ENCODE results near the gene SLC30A7. TPM values are rescaled to one million over a fixed set of nuclear protein-coding genes. Genes with fewer than 3 reads are reported as not detected.

The SLC30A7 gene
- total RNA-seq, 1 experiment from 2014 or later, result 55.0 TPM

DNA sequence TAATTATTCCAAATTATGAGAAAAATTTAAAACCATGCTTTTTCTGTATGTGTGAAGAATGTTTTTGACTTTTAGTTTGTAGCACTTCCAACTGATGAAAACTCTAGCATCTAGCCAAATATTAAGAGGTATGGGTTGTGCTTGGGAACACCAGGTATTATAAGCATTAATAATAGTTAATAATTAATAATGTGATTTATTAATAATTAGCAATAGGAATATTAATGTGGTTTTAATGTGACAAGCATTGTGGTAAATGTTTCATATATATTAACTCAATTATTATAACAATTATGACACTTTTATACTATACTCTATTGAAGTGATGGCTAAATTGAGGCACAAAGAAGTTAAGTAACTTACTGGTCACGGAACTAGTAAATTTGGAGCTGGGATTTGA is 7.9 kb downstream of the SLC30A7 start:
- TF ChIP-seq, protein P1, sequence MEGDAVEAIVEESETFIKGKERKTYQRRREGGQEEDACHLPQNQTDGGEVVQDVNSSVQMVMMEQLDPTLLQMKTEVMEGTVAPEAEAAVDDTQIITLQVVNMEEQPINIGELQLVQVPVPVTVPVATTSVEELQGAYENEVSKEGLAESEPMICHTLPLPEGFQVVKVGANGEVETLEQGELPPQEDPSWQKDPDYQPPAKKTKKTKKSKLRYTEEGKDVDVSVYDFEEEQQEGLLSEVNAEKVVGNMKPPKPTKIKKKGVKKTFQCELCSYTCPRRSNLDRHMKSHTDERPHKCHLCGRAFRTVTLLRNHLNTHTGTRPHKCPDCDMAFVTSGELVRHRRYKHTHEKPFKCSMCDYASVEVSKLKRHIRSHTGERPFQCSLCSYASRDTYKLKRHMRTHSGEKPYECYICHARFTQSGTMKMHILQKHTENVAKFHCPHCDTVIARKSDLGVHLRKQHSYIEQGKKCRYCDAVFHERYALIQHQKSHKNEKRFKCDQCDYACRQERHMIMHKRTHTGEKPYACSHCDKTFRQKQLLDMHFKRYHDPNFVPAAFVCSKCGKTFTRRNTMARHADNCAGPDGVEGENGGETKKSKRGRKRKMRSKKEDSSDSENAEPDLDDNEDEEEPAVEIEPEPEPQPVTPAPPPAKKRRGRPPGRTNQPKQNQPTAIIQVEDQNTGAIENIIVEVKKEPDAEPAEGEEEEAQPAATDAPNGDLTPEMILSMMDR (IDR thresholded peaks at IDR 0.05; ENCODE audit: unreplicated experiment), result no peak
- peaks cover 7% of the 10 kb centered on the region for H3K9me3 Mint-ChIP-seq (ENCODE audit: unreplicated experiment)
- H3K4me1 Mint-ChIP-seq (ENCODE audit: insufficient read depth, unreplicated experiment), result peaks cover 8% of the 10 kb centered on the region
- no peaks in the 10 kb centered on the region for H3K27me3 Mint-ChIP-seq (ENCODE audit: insufficient read depth, unreplicated experiment)
- H3K36me3 Mint-ChIP-seq (ENCODE audit: insufficient read depth, unreplicated experiment), result peaks cover 71% of the 10 kb centered on the region
- no TSS peak for BruUV-seq (replicated peaks)
- H3K4me3 Mint-ChIP-seq (ENCODE audit: unreplicated experiment), result no peak overlapping the region
- CTCF ChIA-PET, result interaction anchor here (0.6 to 0.7 kb wide), 3 partner anchors 344 to 616 kb away, joined by 3 to 4 read pairs (median 3); no protein-coding TSS in a partner anchor
- intact Hi-C loops (cut with micrococcal nuclease), result no loop called here
- POLR2A ChIA-PET, result interaction anchor here (0.8 kb wide), 1 partner anchor 9 kb away, joined by 3 read pairs; the partner anchor contains the start of gene SLC30A7
- H3K27ac Mint-ChIP-seq (ENCODE audit: low read depth, unreplicated experiment), result no peak overlapping the region
- no peak for DNase-seq (ENCODE audit: unreplicated experiment)

DNA sequence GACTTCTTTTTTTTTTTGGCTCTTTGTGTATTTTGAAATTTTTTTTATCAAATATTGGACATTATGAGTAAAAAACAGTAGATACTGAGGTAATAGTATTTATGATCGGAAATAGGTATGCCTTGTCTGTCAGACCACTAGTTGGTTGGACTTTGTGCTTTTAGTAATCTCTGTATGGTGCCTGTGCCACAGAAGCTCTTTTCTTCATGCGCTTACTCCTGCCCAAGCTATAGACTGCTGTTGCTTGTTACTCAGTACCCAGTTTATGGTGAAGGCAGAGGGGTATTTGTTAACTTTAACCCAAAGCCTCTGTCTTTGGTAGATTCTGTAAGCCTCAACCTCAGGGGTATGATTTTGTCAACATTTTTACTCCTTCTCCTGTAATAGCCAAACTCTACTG is 8.6 kb downstream of the SLC30A7 start:
- no peak for DNase-seq (ENCODE audit: unreplicated experiment)
- ChIA-PET POLR2A (no interaction called here), CTCF (interaction anchor here (0.5 to 0.7 kb wide), 4 partner anchors 44 to 616 kb away, joined by 3 to 4 read pairs (median 3); no protein-coding TSS in a partner anchor)
- no peak overlapping the region for H3K4me3 Mint-ChIP-seq (ENCODE audit: unreplicated experiment)
- peaks cover 7% of the 10 kb centered on the region for H3K9me3 Mint-ChIP-seq (ENCODE audit: unreplicated experiment)
- no TSS peak for BruUV-seq (replicated peaks)
- TF ChIP-seq, protein P1 (IDR thresholded peaks at IDR 0.05; ENCODE audit: unreplicated experiment), result no peak
- peaks cover 8% of the 10 kb centered on the region for H3K4me1 Mint-ChIP-seq (ENCODE audit: insufficient read depth, unreplicated experiment)
- no peaks in the 10 kb centered on the region for H3K27me3 Mint-ChIP-seq (ENCODE audit: insufficient read depth, unreplicated experiment)
- peaks cover 65% of the 10 kb centered on the region for H3K36me3 Mint-ChIP-seq (ENCODE audit: insufficient read depth, unreplicated experiment)
- no peak overlapping the region for H3K27ac Mint-ChIP-seq (ENCODE audit: low read depth, unreplicated experiment)
- intact Hi-C loops (cut with micrococcal nuclease), result no loop called here

DNA sequence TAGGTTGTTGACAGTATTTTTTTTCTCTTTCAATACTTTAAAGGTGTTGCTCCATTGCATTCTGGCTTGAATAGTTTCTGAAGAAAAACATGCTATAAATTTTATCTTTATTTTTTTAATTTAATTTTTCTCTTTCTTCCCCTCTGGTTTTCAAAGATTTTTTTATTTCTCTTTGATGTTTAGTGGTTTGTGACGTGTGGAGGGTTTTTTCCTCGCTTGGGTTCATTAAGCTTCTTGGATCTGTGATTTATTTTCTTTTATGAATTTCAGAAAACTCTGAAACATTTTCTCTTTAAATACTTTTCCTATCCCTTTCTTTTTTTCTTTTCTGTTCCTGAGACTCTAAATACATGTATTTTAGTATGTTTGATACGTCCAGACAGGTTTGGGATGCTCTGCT is 9.3 kb downstream of the SLC30A7 start:
- intact Hi-C loops (cut with micrococcal nuclease), result no loop called here
- H3K36me3 Mint-ChIP-seq (ENCODE audit: insufficient read depth, unreplicated experiment), result peaks cover 66% of the 10 kb centered on the region
- peaks cover 8% of the 10 kb centered on the region for H3K4me1 Mint-ChIP-seq (ENCODE audit: insufficient read depth, unreplicated experiment)
- CTCF ChIA-PET, result interaction anchor here (0.6 kb wide), 1 partner anchor 580 kb away, joined by 3 read pairs; no protein-coding TSS in a partner anchor
- no peaks in the 10 kb centered on the region for H3K27me3 Mint-ChIP-seq (ENCODE audit: insufficient read depth, unreplicated experiment)
- peaks cover 7% of the 10 kb centered on the region for H3K9me3 Mint-ChIP-seq (ENCODE audit: unreplicated experiment)
- no peak for DNase-seq (ENCODE audit: unreplicated experiment)
- TF ChIP-seq, protein P1 (IDR thresholded peaks at IDR 0.05; ENCODE audit: unreplicated experiment), result no peak
- no TSS peak for BruUV-seq (replicated peaks)
- no peak overlapping the region for H3K27ac Mint-ChIP-seq (ENCODE audit: low read depth, unreplicated experiment)
- POLR2A ChIA-PET, result interaction anchor here (7.9 kb wide), 1 partner anchor 9 kb away, joined by 58 read pairs; the partner anchor contains the start of genes EXTL2 and SLC30A7
- H3K4me3 Mint-ChIP-seq (ENCODE audit: unreplicated experiment), result no peak overlapping the region

DNA sequence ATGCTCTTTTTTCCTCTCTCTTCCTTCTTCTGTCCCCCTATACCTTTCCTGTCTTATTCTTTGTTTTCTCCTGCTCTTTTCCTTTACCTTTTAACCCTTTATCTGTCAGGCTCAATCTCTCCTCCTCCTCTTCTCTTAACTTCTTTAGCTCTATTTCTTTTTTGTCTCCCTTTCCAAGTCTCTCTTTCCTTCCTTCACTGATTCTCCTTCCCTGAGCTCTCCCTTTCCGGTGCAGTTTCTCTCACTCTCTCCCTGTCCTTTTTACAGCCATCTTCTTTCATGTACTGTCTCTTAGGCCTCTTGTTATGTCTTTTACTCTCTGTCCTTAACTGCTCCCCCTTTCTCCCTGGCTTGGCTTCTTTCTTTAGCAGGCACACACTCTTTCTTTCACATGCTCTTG is 12.0 kb downstream of the SLC30A7 start:
- no TSS peak for BruUV-seq (replicated peaks)
- H3K4me1 Mint-ChIP-seq (ENCODE audit: insufficient read depth, unreplicated experiment), result peaks cover 8% of the 10 kb centered on the region
- no peak for DNase-seq (ENCODE audit: unreplicated experiment)
- no peaks in the 10 kb centered on the region for H3K27me3 Mint-ChIP-seq (ENCODE audit: insufficient read depth, unreplicated experiment)
- H3K27ac Mint-ChIP-seq (ENCODE audit: low read depth, unreplicated experiment), result peak overlapping the region; percentile 66
- POLR2A ChIA-PET, result interaction anchor here (1.4 to 7.9 kb wide), 2 partner anchors 12 to 13 kb away, joined by 6 to 58 read pairs; partner anchors contain the start of genes EXTL2 and SLC30A7
- H3K9me3 Mint-ChIP-seq (ENCODE audit: unreplicated experiment), result peaks cover 7% of the 10 kb centered on the region
- TF ChIP-seq, protein P1 (IDR thresholded peaks at IDR 0.05; ENCODE audit: unreplicated experiment), result no peak
- no peak overlapping the region for H3K4me3 Mint-ChIP-seq (ENCODE audit: unreplicated experiment)
- CTCF ChIA-PET, result interaction anchor here (0.5 to 1.8 kb wide), 5 partner anchors 11 to 1763 kb away, joined by 3 to 12 read pairs (median 4); no protein-coding TSS in a partner anchor
- intact Hi-C loops (cut with micrococcal nuclease), result no loop called here
- peaks cover 73% of the 10 kb centered on the region for H3K36me3 Mint-ChIP-seq (ENCODE audit: insufficient read depth, unreplicated experiment)

Data from MCF 10A (cell line).